Lung (tissue), 12 donors: ENCODE data around the gene TECTA. TPM values are rescaled to one million over a fixed set of nuclear protein-coding genes. Genes with fewer than 3 reads are reported as not detected.
A peak's percentile ranks its signal among the peaks of the same experiment; 100 is the strongest.

Experiments
- ATAC-seq: fragments of 200-7000 bp; cut with Tn5 transposase; one replicate; pipeline ENCODE4 v1.9.1; 2020; ENCODE audit warnings: moderate number of reproducible peaks; ENCODE audit not compliant: insufficient read depth, low FRiP score
- DNase-seq, 3 donors: peaks; one replicate each; pipeline ENCODE4 v3.0.0-alpha.2; 2013 to 2017
- H3K27ac ChIP-seq, 2 donors: one replicate each; pipeline ENCODE4 v1.5.1; 2013; ENCODE audit warnings: mild to moderate bottlenecking in 2 of 2, moderate library complexity in 2 of 2, control low read depth in 1 of 2, inconsistent platforms in 1 of 2, low read depth in 1 of 2, low read length in 1 of 2
- H3K27me3 ChIP-seq, 3 donors: one replicate each; pipeline ENCODE4 v1.5.1; 2013; ENCODE audit warnings: low read length in 2 of 3; ENCODE audit not compliant: control insufficient read depth in 3 of 3, insufficient read depth in 3 of 3
- H3K36me3 ChIP-seq, 4 donors: one replicate each; pipeline ENCODE4 v1.5.1; 2013; ENCODE audit warnings: low read length in 4 of 4, mild to moderate bottlenecking in 1 of 4, moderate library complexity in 1 of 4; ENCODE audit not compliant: control insufficient read depth in 4 of 4, insufficient read depth in 4 of 4
- H3K4me1 ChIP-seq, 5 donors: one replicate each; pipeline ENCODE4 v1.5.1; 2013; ENCODE audit warnings: low read length in 5 of 5, mild to moderate bottlenecking in 2 of 5, moderate library complexity in 1 of 5; ENCODE audit not compliant: control insufficient read depth in 5 of 5, insufficient read depth in 5 of 5
- H3K4me3 ChIP-seq: one replicate; pipeline ENCODE4 v1.5.1; 2013; ENCODE audit warnings: mild to moderate bottlenecking, control low read depth, moderate library complexity
- H3K9ac ChIP-seq, 2 donors: one replicate each; pipeline ENCODE4 v1.5.1; 2013; ENCODE audit warnings: low read length in 2 of 2, control low read depth in 1 of 2; ENCODE audit not compliant: insufficient read depth in 1 of 2
- H3K9me3 ChIP-seq, 4 donors: one replicate each; pipeline ENCODE4 v1.5.1; 2013; ENCODE audit warnings: low read length in 3 of 4, mild to moderate bottlenecking in 1 of 4, moderate library complexity in 1 of 4; ENCODE audit not compliant: control insufficient read depth in 4 of 4, insufficient read depth in 3 of 4
- CTCF ChIP-seq: IDR thresholded peaks from 2 replicates; pipeline ENCODE4 v1.5.1; 2012; ENCODE audit warnings: mild to moderate bottlenecking; ENCODE audit errors: control extremely low read depth, extremely low read depth
- WGBS, 2 donors: extraction: QIAGEN DNeasy Blood & Tissue Kit; methylation state at CpG; one replicate each; pipeline ENCODE4 v1.1.7; 2013; 5-methylcytosine and 5-hydroxymethylcytosine counted together
- polyA plus RNA-seq, 2 donors: library from polyadenylated mRNA; stranded (reverse); fragments of 200-250 nt; gene quantifications; one replicate each; pipeline ENCODE4 v1.2.1, GENCODE V29; 2013
- total RNA-seq, 2 donors: library from RNA; depleted of rRNA in 1 of 2; stranded (reverse); fragments of >200 nt in 1 of 2; gene quantifications; one replicate each; pipeline ENCODE4 v1.2.1, GENCODE V29; 2014 to 2021
- donor health status: control.
- donor health status: control.
- donor health status: Bipolar disorder and iron deficiency.
- donor health status: healthy.
- donor health status: DM: yes; HTN: yes; CAD: no.

The TECTA gene
- total and polyA plus RNA-seq, 4 donors: 0.35 to 2.5 (median 0.82) TPM

- no peak overlapping the region for H3K4me3 ChIP-seq
- no peaks in the 10 kb centered on the region for H3K27me3 ChIP-seq
- H3K9me3 ChIP-seq: no peaks in the 10 kb centered on the region
- peaks cover 0 to 4% (median 0%) of the 10 kb centered on the region in 5 donors for H3K4me1 ChIP-seq
- no peak overlapping the region for H3K27ac ChIP-seq
- DNase-seq (no peak), ATAC-seq (no peak)
- no peak overlapping the region for H3K9ac ChIP-seq
- no peak for TF ChIP-seq CTCF
- 91 to 95% methylated on average over 5 of the region's 5 CpGs for WGBS, 2 donors
- H3K36me3 ChIP-seq: peaks cover 0 to 2% (median 0%) of the 10 kb centered on the region in 4 donors
These were observed 37.2 kb downstream of the TECTA start for GRCh38 chr11:121138259-121138658.

- no peaks in the 10 kb centered on the region for H3K9me3 ChIP-seq
- TF ChIP-seq CTCF: no peak
- no peaks in the 10 kb centered on the region for H3K36me3 ChIP-seq
- ATAC-seq: no peak
- H3K9ac ChIP-seq: no peak overlapping the region
- H3K4me1 ChIP-seq: peaks cover 0 to 9% (median 0%) of the 10 kb centered on the region in 5 donors
- no peak overlapping the region for H3K27ac ChIP-seq
- no peak overlapping the region for H3K4me3 ChIP-seq
- no peaks in the 10 kb centered on the region for H3K27me3 ChIP-seq
- DNase-seq: no peak
- WGBS, 2 donors: 74 to 75% methylated on average over 8 of the region's 8 CpGs
These were observed 39.3 kb downstream of the TECTA start for GRCh38 chr11:121140369-121140768.

GRCh38 chr11:121141066-121141465, 40.0 kb downstream of the TECTA start:
- Histone ChIP-seq H3K36me3 (no peaks in the 10 kb centered on the region), H3K27ac (no peak overlapping the region), H3K27me3 (no peaks in the 10 kb centered on the region), H3K9ac (no peak overlapping the region), H3K9me3 (no peaks in the 10 kb centered on the region), H3K4me1 (peaks cover 0 to 9% (median 0%) of the 10 kb centered on the region in 5 donors), H3K4me3 (no peak overlapping the region)
- WGBS, 2 donors: 91 to 94% methylated on average over 1 of the region's 1 CpG
- DNase-seq: no peak
- TF ChIP-seq CTCF: no peak
- ATAC-seq: no peak

- ATAC-seq: no peak
- peak; percentile 36 to 67 (median 37) for DNase-seq
These were observed 42.9 kb downstream of the TECTA start for GRCh38 chr11:121143921-121144320.

More at GRCh38 chr11:121143921-121144320, 42.9 kb downstream of the TECTA start:
- Histone ChIP-seq H3K27me3 (no peaks in the 10 kb centered on the region), H3K4me1 (peaks cover 0 to 9% (median 0%) of the 10 kb centered on the region in 5 donors), H3K9me3 (no peaks in the 10 kb centered on the region), H3K9ac (no peak overlapping the region), H3K36me3 (no peaks in the 10 kb centered on the region), H3K27ac (no peak overlapping the region), H3K4me3 (no peak overlapping the region)
- 70 to 74% methylated on average over 5 of the region's 5 CpGs for WGBS, 2 donors
- TF ChIP-seq CTCF: no peak
